ENCODE measurements around the gene SELENON.

SELENON gene

GRCh38 chr1:25808481-25809244 is 8.7 kb downstream of the SELENON start:
- H3K27ac ChIP-seq = peak overlapping the region in 9 of 11 experiments; percentile 51 to 76 (median 70); a peak in 18 of 22 replicates
- peak overlapping the region in 4 of 10 experiments; percentile 16 to 53 (median 26); a peak in 6 of 20 replicates for H3K4me3 ChIP-seq

GRCh38 chr1:25809283-25809926 is 9.4 kb downstream of the SELENON start:
- peak overlapping the region in 7 of 10 experiments; percentile 11 to 53 (median 21); a peak in 11 of 20 replicates for H3K4me3 ChIP-seq
- peaks cover 14 to 81% (median 33%) of the 10 kb centered on the region in 11 experiments; a peak in 17 of 22 replicates for H4K20me1 ChIP-seq
- peaks cover 5 to 53% (median 27%) of the 10 kb centered on the region in 11 experiments; a peak in 20 of 22 replicates for H3K36me3 ChIP-seq
- peaks cover 66 to 71% (median 69%) of the 10 kb centered on the region in 10 experiments for H3K4me1 ChIP-seq
- H3K27ac ChIP-seq = peak overlapping the region; percentile 10 to 76 (median 61); a peak in 21 of 22 replicates
- H3K4me2 ChIP-seq = peak overlapping the region; percentile 79 to 93 (median 87)
- no peak for TF ChIP-seq Cebpa-rat (IDR thresholded peaks at IDR 0.05)
- H3K9me3 ChIP-seq (replicated peaks in 1 of 11) = no peaks in the 10 kb centered on the region
- H3K9ac ChIP-seq = peak overlapping the region in 10 of 11 experiments; percentile 20 to 63 (median 50); a peak in 18 of 22 replicates
- H3K27me3 ChIP-seq = no peaks in the 10 kb centered on the region

More at GRCh38 chr1:25808481-25809244, 8.7 kb downstream of the SELENON start:
- H3K9ac ChIP-seq = peak overlapping the region in 9 of 11 experiments; percentile 39 to 62 (median 51); a peak in 16 of 22 replicates
- peaks cover 5 to 45% (median 20%) of the 10 kb centered on the region in 11 experiments; a peak in 20 of 22 replicates for H3K36me3 ChIP-seq
- peak overlapping the region; percentile 79 to 93 (median 87) for H3K4me2 ChIP-seq
- no peaks in the 10 kb centered on the region for H3K27me3 ChIP-seq
- TF ChIP-seq Cebpa-rat (IDR thresholded peaks at IDR 0.05) = no peak
- H3K9me3 ChIP-seq (replicated peaks in 1 of 11) = no peaks in the 10 kb centered on the region
- peaks cover 14 to 80% (median 38%) of the 10 kb centered on the region in 11 experiments; a peak in 17 of 22 replicates for H4K20me1 ChIP-seq
- peaks cover 72 to 77% (median 74%) of the 10 kb centered on the region in 10 experiments for H3K4me1 ChIP-seq

- peaks cover 5 to 57% (median 32%) of the 10 kb centered on the region in 11 experiments; a peak in 20 of 22 replicates for H3K36me3 ChIP-seq
- no peak for TF ChIP-seq Cebpa-rat (IDR thresholded peaks at IDR 0.05)
- H3K27me3 ChIP-seq = no peaks in the 10 kb centered on the region
- peaks cover 13 to 77% (median 31%) of the 10 kb centered on the region in 11 experiments; a peak in 17 of 22 replicates for H4K20me1 ChIP-seq
- H3K27ac ChIP-seq = peak overlapping the region; percentile 10 to 76 (median 61); a peak in 21 of 22 replicates
- peaks cover 61 to 70% (median 64%) of the 10 kb centered on the region in 10 experiments for H3K4me1 ChIP-seq
- peak overlapping the region in 7 of 10 experiments; percentile 0 to 53 (median 21); a peak in 8 of 20 replicates for H3K4me3 ChIP-seq
- peak overlapping the region; percentile 79 to 93 (median 87) for H3K4me2 ChIP-seq
- H3K9me3 ChIP-seq (replicated peaks in 1 of 11) = no peaks in the 10 kb centered on the region
- peak overlapping the region in 9 of 11 experiments; percentile 39 to 63 (median 51); a peak in 18 of 22 replicates for H3K9ac ChIP-seq
Measured at GRCh38 chr1:25809929-25810328, 9.9 kb downstream of the SELENON start.

GRCh38 chr1:25810341-25811299 is 10.6 kb downstream of the SELENON start:
- TF ChIP-seq Cebpa-rat (IDR thresholded peaks at IDR 0.05) = no peak
- Histone ChIP-seq H3K9me3 (replicated peaks in 1 of 11) (no peaks in the 10 kb centered on the region), H3K27me3 (no peaks in the 10 kb centered on the region), H3K36me3 (peaks cover 7 to 60% (median 36%) of the 10 kb centered on the region in 11 experiments; a peak in 21 of 22 replicates), H3K4me3 (peak overlapping the region in 2 of 10 experiments; percentile 11 to 21; a peak in 2 of 20 replicates), H3K4me1 (peaks cover 54 to 63% (median 57%) of the 10 kb centered on the region in 10 experiments), H3K4me2 (peak overlapping the region; percentile 79 to 93 (median 87)), H3K9ac (peak overlapping the region in 9 of 11 experiments; percentile 39 to 63 (median 51); a peak in 16 of 22 replicates), H3K27ac (peak overlapping the region in 9 of 11 experiments; percentile 51 to 76 (median 70); a peak in 18 of 22 replicates), H4K20me1 (peaks cover 7 to 70% (median 27%) of the 10 kb centered on the region in 11 experiments; a peak in 17 of 22 replicates)

GRCh38 chr1:25811384-25812082 is 11.5 kb downstream of the SELENON start:
- peaks cover 10 to 70% (median 44%) of the 10 kb centered on the region in 11 experiments; a peak in 21 of 22 replicates for H3K36me3 ChIP-seq
- H3K27ac ChIP-seq = no peak overlapping the region
- H3K4me2 ChIP-seq = peak overlapping the region in 4 of 11 experiments; percentile 87 to 93 (median 88); a peak in 6 of 22 replicates
- H3K4me1 ChIP-seq = peaks cover 45 to 54% (median 48%) of the 10 kb centered on the region in 10 experiments
- H4K20me1 ChIP-seq = peaks cover 4 to 65% (median 19%) of the 10 kb centered on the region in 11 experiments; a peak in 17 of 22 replicates
- H3K27me3 ChIP-seq = no peaks in the 10 kb centered on the region
- H3K9ac ChIP-seq = peak overlapping the region in 7 of 11 experiments; percentile 11 to 50 (median 28); a peak in 5 of 22 replicates
- H3K4me3 ChIP-seq = no peak overlapping the region
- H3K9me3 ChIP-seq (replicated peaks in 1 of 11) = no peaks in the 10 kb centered on the region
- TF ChIP-seq Cebpa-rat (IDR thresholded peaks at IDR 0.05) = no peak

- Histone ChIP-seq H3K9me3 (replicated peaks in 1 of 11) (no peaks in the 10 kb centered on the region), H3K36me3 (peaks cover 10 to 60% (median 41%) of the 10 kb centered on the region in 11 experiments; a peak in 21 of 22 replicates), H3K9ac (peak overlapping the region in 5 of 11 experiments; percentile 3 to 44 (median 15); a peak in 2 of 22 replicates), H3K4me1 (peaks cover 35 to 47% (median 43%) of the 10 kb centered on the region in 10 experiments), H3K27me3 (no peaks in the 10 kb centered on the region), H3K4me2 (no peak overlapping the region), H3K4me3 (no peak overlapping the region), H3K27ac (no peak overlapping the region), H4K20me1 (peaks cover 4 to 49% (median 18%) of the 10 kb centered on the region in 11 experiments; a peak in 15 of 22 replicates)
- TF ChIP-seq Cebpa-rat (IDR thresholded peaks at IDR 0.05) = no peak
Measured at GRCh38 chr1:25813071-25813733, 13.2 kb downstream of the SELENON start.

Data from BLaER1 treated with 17β-estradiol and CSF1 and Interleukin-3, amounts not matched to agents 10 nM and 100 nM (cell line).